ENCODE measurements around the gene DLG1. TPM values are rescaled to one million over a fixed set of nuclear protein-coding genes. Genes with fewer than 3 reads are reported as not detected.

Gene DLG1
- total and polyA plus RNA-seq, 12 donors = 14.1 to 74.6 (median 58.4) TPM

- Histone ChIP-seq H3K4me1 (replicated peaks in 1 of 2) (peaks cover 0 to 6% of the 10 kb centered on the region in 2 donors), H3K27ac (no peak overlapping the region), H3K27me3 (no peaks in the 10 kb centered on the region), H3K9me3 (replicated peaks in 1 of 3) (no peaks in the 10 kb centered on the region), H3K36me3 (replicated peaks in 1 of 2) (no peaks in the 10 kb centered on the region), H3K4me3 (no peak overlapping the region)
- TF ChIP-seq, protein P1, sequence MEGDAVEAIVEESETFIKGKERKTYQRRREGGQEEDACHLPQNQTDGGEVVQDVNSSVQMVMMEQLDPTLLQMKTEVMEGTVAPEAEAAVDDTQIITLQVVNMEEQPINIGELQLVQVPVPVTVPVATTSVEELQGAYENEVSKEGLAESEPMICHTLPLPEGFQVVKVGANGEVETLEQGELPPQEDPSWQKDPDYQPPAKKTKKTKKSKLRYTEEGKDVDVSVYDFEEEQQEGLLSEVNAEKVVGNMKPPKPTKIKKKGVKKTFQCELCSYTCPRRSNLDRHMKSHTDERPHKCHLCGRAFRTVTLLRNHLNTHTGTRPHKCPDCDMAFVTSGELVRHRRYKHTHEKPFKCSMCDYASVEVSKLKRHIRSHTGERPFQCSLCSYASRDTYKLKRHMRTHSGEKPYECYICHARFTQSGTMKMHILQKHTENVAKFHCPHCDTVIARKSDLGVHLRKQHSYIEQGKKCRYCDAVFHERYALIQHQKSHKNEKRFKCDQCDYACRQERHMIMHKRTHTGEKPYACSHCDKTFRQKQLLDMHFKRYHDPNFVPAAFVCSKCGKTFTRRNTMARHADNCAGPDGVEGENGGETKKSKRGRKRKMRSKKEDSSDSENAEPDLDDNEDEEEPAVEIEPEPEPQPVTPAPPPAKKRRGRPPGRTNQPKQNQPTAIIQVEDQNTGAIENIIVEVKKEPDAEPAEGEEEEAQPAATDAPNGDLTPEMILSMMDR (IDR thresholded peaks at IDR 0.05) = no peak
- no peak for TF ChIP-seq POLR2A (IDR thresholded peaks at IDR 0.05)
- intact Hi-C loops (cut with DNase I) = no loop called here
- no peak for DNase-seq
- WGBS, 4 donors = 75 to 90% (median 88%) methylated on average over 1 of the region's 1 CpG
Measured at GRCh38 chr3:197320582-197320981, 22.2 kb upstream of the DLG1 start.

- peak overlapping the region in 1 of 5 donors; percentile 11 for H3K27ac ChIP-seq
- H3K9me3 ChIP-seq (replicated peaks in 1 of 3) = no peaks in the 10 kb centered on the region
- H3K36me3 ChIP-seq (replicated peaks in 1 of 2) = no peaks in the 10 kb centered on the region
- peak in 4 of 7 donors; percentile 28 to 46 (median 32) for DNase-seq
- TF ChIP-seq POLR2A (IDR thresholded peaks at IDR 0.05) = no peak
- TF ChIP-seq, protein P1 (IDR thresholded peaks at IDR 0.05) = no peak
- WGBS, 4 donors = 46 to 61% (median 50%) methylated on average over 9 of the region's 9 CpGs
- H3K27me3 ChIP-seq = no peaks in the 10 kb centered on the region
- no peak overlapping the region for H3K4me3 ChIP-seq
- peaks cover 0 to 6% of the 10 kb centered on the region in 2 donors for H3K4me1 ChIP-seq (replicated peaks in 1 of 2)
- intact Hi-C loops (cut with DNase I) = no loop called here
Measured at GRCh38 chr3:197317250-197317963, 19.0 kb upstream of the DLG1 start.

- H3K36me3 ChIP-seq (replicated peaks in 1 of 2) = no peaks in the 10 kb centered on the region
- H3K4me1 ChIP-seq (replicated peaks in 1 of 2) = peaks cover 8 to 20% of the 10 kb centered on the region in 2 donors
- H3K27me3 ChIP-seq = no peaks in the 10 kb centered on the region
- H3K9me3 ChIP-seq (replicated peaks in 1 of 3) = no peaks in the 10 kb centered on the region
- TF ChIP-seq, protein P1 (IDR thresholded peaks at IDR 0.05) = no peak
- TF ChIP-seq POLR2A (IDR thresholded peaks at IDR 0.05) = no peak
- no peak for DNase-seq
- no peak overlapping the region for H3K27ac ChIP-seq
- intact Hi-C loops (cut with DNase I) = no loop called here
- H3K4me3 ChIP-seq = no peak overlapping the region
- WGBS, 4 donors = 93 to 100% (median 98%) methylated on average over 1 of the region's 1 CpG
Measured at GRCh38 chr3:197312431-197312830, 14.0 kb upstream of the DLG1 start.

DNA sequence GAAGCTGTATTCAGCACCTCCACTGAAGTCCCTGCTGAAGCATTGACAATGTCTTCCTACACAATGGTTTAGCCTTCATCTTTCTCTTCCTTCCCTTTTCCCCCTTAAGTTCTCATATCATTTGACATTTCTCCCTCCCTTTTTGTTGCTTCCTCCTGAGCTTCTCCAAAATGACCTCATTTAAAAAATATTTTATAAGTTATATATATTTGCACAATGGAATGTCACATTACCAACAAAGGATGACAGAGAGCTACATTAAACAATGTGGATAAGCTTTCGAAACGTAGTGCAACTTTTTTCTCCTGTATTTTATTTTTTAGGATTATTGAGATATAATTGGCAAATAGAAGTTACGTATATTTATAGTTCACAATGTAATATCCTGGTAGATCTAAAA lies 13.2 kb upstream of the DLG1 start:
- intact Hi-C loops (cut with DNase I) = no loop called here
- H3K27me3 ChIP-seq = no peaks in the 10 kb centered on the region
- WGBS, 4 donors = 94 to 98% (median 96%) methylated on average over 3 of the region's 3 CpGs

More for the DNA sequence above, 13.2 kb upstream of the DLG1 start:
- H3K4me1 ChIP-seq (replicated peaks in 1 of 2) = peaks cover 8 to 17% of the 10 kb centered on the region in 2 donors
- no peaks in the 10 kb centered on the region for H3K36me3 ChIP-seq (replicated peaks in 1 of 2)
- H3K27ac ChIP-seq = no peak overlapping the region
- no peak for DNase-seq
- no peak overlapping the region for H3K4me3 ChIP-seq
- TF ChIP-seq POLR2A (IDR thresholded peaks at IDR 0.05) = no peak
- no peaks in the 10 kb centered on the region for H3K9me3 ChIP-seq (replicated peaks in 1 of 3)

All from adrenal gland (tissue), 12 donors.